HUES64 (cell line): ENCODE measurements around the gene MED12. TPM values are rescaled to one million over a fixed set of nuclear protein-coding genes. Genes with fewer than 3 reads are reported as not detected.

ENCODE experiments used
- H3K27ac ChIP-seq: 2 replicates; pipeline ENCODE4 v1.7.0; 2013; ENCODE audit warnings: low read depth, low read length, inconsistent platforms
- H3K27me3 ChIP-seq: 2 replicates; pipeline ENCODE4 v1.6.1; 2013; ENCODE audit warnings: mild to moderate bottlenecking, low read length; ENCODE audit not compliant: insufficient read depth
- H3K36me3 ChIP-seq: 2 replicates; pipeline ENCODE4 v1.6.1; 2013; ENCODE audit warnings: mild to moderate bottlenecking, low read length; ENCODE audit not compliant: insufficient read depth
- H3K4me1 ChIP-seq: 2 replicates; pipeline ENCODE4 v1.6.1; 2013; ENCODE audit warnings: mild to moderate bottlenecking, low read length, moderate library complexity; ENCODE audit not compliant: insufficient read depth
- H3K4me3 ChIP-seq: 2 replicates; pipeline ENCODE4 v1.5.1; 2013; ENCODE audit warnings: mild to moderate bottlenecking, low read length, moderate library complexity
- H3K9ac ChIP-seq: 2 replicates; pipeline ENCODE4 v1.6.1; 2013; ENCODE audit warnings: mild to moderate bottlenecking, low read depth, low read length
- H3K9me3 ChIP-seq: 2 replicates; pipeline ENCODE4 v1.6.1; 2013; ENCODE audit warnings: low read depth, low read length; ENCODE audit not compliant: insufficient read depth
- WGBS: fragments of 150-250, 120-280 bp; methylation state at CpG from one replicate; pipeline ENCODE4 v1.1.7; 2013; ENCODE audit warnings: missing lambda C conversion rate; 5-methylcytosine and 5-hydroxymethylcytosine counted together
- polyA plus RNA-seq, 2 experiments: library from polyadenylated mRNA; stranded (reverse); fragments of 50-300 nt; gene quantifications; one replicate each; pipeline ENCODE4 v1.2.3, GENCODE V29; 2013

The MED12 gene
- 18.3 TPM for polyA plus RNA-seq (2013, experiment 1 of 2)
- 21.2 TPM for polyA plus RNA-seq (2013, experiment 2 of 2)

GRCh38 chrX:71118032-71118984 is at the start of gene MED12:
Gene MED12 (plus strand): TSS chrX:71118596. CDS start chrX:71118755, 159 bp downstream.
- peak within 1 kb of the TSS; percentile 78 for H3K9ac ChIP-seq
- H3K36me3 ChIP-seq = peaks cover 35% of the 10 kb centered on the region
- peaks cover 4% of the 10 kb centered on the region; the same call in 1 of the 2 replicates for H3K4me1 ChIP-seq
- H3K27me3 ChIP-seq = peaks cover 26% of the 10 kb centered on the region
- H3K27ac ChIP-seq = peak within 1 kb of the TSS; percentile 80; the same call in 1 of the 2 replicates
- peak within 1 kb of the TSS; percentile 75 for H3K4me3 ChIP-seq
- under 1% methylated on average over 53 of the region's 56 CpGs for WGBS
- H3K9me3 ChIP-seq = no peaks in the 10 kb centered on the region

GRCh38 chrX:71070531-71070930 is 47.9 kb upstream of the MED12 start:
- WGBS = 91% methylated on average over 4 of the region's 5 CpGs
- no peaks in the 10 kb centered on the region for H3K4me1 ChIP-seq
- H3K27ac ChIP-seq = no peak overlapping the region
- no peak overlapping the region for H3K9ac ChIP-seq
- no peaks in the 10 kb centered on the region for H3K27me3 ChIP-seq
- H3K9me3 ChIP-seq = no peaks in the 10 kb centered on the region
- no peak overlapping the region for H3K4me3 ChIP-seq
- no peaks in the 10 kb centered on the region for H3K36me3 ChIP-seq

GRCh38 chrX:71081330-71082123 is 36.9 kb upstream of the MED12 start:
- no peaks in the 10 kb centered on the region for H3K27me3 ChIP-seq
- 84% methylated on average over 2 of the region's 3 CpGs for WGBS
- no peak overlapping the region for H3K27ac ChIP-seq
- no peak overlapping the region for H3K4me3 ChIP-seq
- H3K4me1 ChIP-seq = no peaks in the 10 kb centered on the region
- H3K9ac ChIP-seq = no peak overlapping the region
- H3K36me3 ChIP-seq = no peaks in the 10 kb centered on the region
- H3K9me3 ChIP-seq = no peaks in the 10 kb centered on the region

- H3K4me1 ChIP-seq = no peaks in the 10 kb centered on the region
- H3K9me3 ChIP-seq = no peaks in the 10 kb centered on the region
- no peaks in the 10 kb centered on the region for H3K36me3 ChIP-seq
- no peak overlapping the region for H3K27ac ChIP-seq
- 92% methylated on average over 5 of the region's 5 CpGs for WGBS
- no peak overlapping the region for H3K9ac ChIP-seq
- H3K4me3 ChIP-seq = no peak overlapping the region
- H3K27me3 ChIP-seq = no peaks in the 10 kb centered on the region
Measured at GRCh38 chrX:71082124-71082647, 36.2 kb upstream of the MED12 start.

GRCh38 chrX:71082822-71083221 is 35.6 kb upstream of the MED12 start:
- Histone ChIP-seq H3K4me3 (no peak overlapping the region), H3K27me3 (no peaks in the 10 kb centered on the region), H3K4me1 (no peaks in the 10 kb centered on the region), H3K9ac (no peak overlapping the region), H3K27ac (no peak overlapping the region), H3K9me3 (no peaks in the 10 kb centered on the region), H3K36me3 (no peaks in the 10 kb centered on the region)
- 91% methylated on average over 4 of the region's 4 CpGs for WGBS

- WGBS = 85% methylated on average over 3 of the region's 4 CpGs
- Histone ChIP-seq H3K27me3 (no peaks in the 10 kb centered on the region), H3K9me3 (no peaks in the 10 kb centered on the region), H3K4me1 (no peaks in the 10 kb centered on the region), H3K36me3 (no peaks in the 10 kb centered on the region), H3K27ac (no peak overlapping the region), H3K4me3 (no peak overlapping the region), H3K9ac (no peak overlapping the region)
Measured at GRCh38 chrX:71085900-71086299, 32.5 kb upstream of the MED12 start.

GRCh38 chrX:71091263-71091662 is 27.1 kb upstream of the MED12 start:
- Histone ChIP-seq H3K9me3 (no peaks in the 10 kb centered on the region), H3K4me1 (no peaks in the 10 kb centered on the region)
- 89% methylated on average over 5 of the region's 5 CpGs for WGBS

GRCh38 chrX:71095033-71095432 is 23.4 kb upstream of the MED12 start:
- no peaks in the 10 kb centered on the region for H3K9me3 ChIP-seq
- no peaks in the 10 kb centered on the region for H3K36me3 ChIP-seq
- 42% methylated on average over 4 of the region's 6 CpGs for WGBS
- H3K4me3 ChIP-seq = peak overlapping the region; percentile 71
- H3K9ac ChIP-seq = peak overlapping the region; percentile 50; the same call in 1 of the 2 replicates
- H3K4me1 ChIP-seq = peaks cover 6% of the 10 kb centered on the region; the same call in 1 of the 2 replicates
- peaks cover 32% of the 10 kb centered on the region for H3K27me3 ChIP-seq
- no peak overlapping the region for H3K27ac ChIP-seq

More at GRCh38 chrX:71091263-71091662, 27.1 kb upstream of the MED12 start:
- Histone ChIP-seq H3K27ac (no peak overlapping the region), H3K27me3 (peaks cover 2% of the 10 kb centered on the region; the same call in 1 of the 2 replicates), H3K4me3 (no peak overlapping the region), H3K9ac (no peak overlapping the region), H3K36me3 (no peaks in the 10 kb centered on the region)

- Histone ChIP-seq H3K4me3 (peak within 1 kb of the TSS; percentile 71), H3K9me3 (no peaks in the 10 kb centered on the region), H3K4me1 (peaks cover 6% of the 10 kb centered on the region; the same call in 1 of the 2 replicates), H3K27ac (no peak within 1 kb of the TSS; the same call in 1 of the 2 replicates), H3K9ac (peak within 1 kb of the TSS; percentile 50), H3K36me3 (no peaks in the 10 kb centered on the region), H3K27me3 (peaks cover 35% of the 10 kb centered on the region)
- WGBS = under 1% methylated on average over 26 of the region's 29 CpGs
Measured at GRCh38 chrX:71095555-71095980, 22.8 kb upstream of the MED12 start, which contains the start of gene FOXO4. Gene FOXO4 (plus strand): TSS chrX:71095851. CDS start chrX:71096529, 678 bp downstream.

GRCh38 chrX:71095981-71096759 is 22.2 kb upstream of the MED12 start:
- no peaks in the 10 kb centered on the region for H3K36me3 ChIP-seq
- peaks cover 41% of the 10 kb centered on the region for H3K27me3 ChIP-seq
- H3K4me3 ChIP-seq = peak overlapping the region; percentile 71
- peak overlapping the region; percentile 50; the same call in 1 of the 2 replicates for H3K9ac ChIP-seq
- no peaks in the 10 kb centered on the region for H3K9me3 ChIP-seq
- under 1% methylated on average over 46 of the region's 46 CpGs for WGBS
- H3K27ac ChIP-seq = no peak overlapping the region; the same call in 1 of the 2 replicates
- H3K4me1 ChIP-seq = peaks cover 6% of the 10 kb centered on the region; the same call in 1 of the 2 replicates
